NOMO-1 treated with dmso at 0.1 percent for 144 hours (cell line): ENCODE measurements around the gene SPAG5.
"Not testable (repeated sequence)": the region's sequence is repeated elsewhere in the genome, so short reads cannot be mapped to it uniquely, and the experiment has no call there.

Source experiments
- DNase-seq: peaks from one replicate; lab custom pipeline; 2025; ENCODE audit not compliant: unreplicated experiment; lab: John Stamatoyannopoulos, UW

Gene SPAG5

DNA sequence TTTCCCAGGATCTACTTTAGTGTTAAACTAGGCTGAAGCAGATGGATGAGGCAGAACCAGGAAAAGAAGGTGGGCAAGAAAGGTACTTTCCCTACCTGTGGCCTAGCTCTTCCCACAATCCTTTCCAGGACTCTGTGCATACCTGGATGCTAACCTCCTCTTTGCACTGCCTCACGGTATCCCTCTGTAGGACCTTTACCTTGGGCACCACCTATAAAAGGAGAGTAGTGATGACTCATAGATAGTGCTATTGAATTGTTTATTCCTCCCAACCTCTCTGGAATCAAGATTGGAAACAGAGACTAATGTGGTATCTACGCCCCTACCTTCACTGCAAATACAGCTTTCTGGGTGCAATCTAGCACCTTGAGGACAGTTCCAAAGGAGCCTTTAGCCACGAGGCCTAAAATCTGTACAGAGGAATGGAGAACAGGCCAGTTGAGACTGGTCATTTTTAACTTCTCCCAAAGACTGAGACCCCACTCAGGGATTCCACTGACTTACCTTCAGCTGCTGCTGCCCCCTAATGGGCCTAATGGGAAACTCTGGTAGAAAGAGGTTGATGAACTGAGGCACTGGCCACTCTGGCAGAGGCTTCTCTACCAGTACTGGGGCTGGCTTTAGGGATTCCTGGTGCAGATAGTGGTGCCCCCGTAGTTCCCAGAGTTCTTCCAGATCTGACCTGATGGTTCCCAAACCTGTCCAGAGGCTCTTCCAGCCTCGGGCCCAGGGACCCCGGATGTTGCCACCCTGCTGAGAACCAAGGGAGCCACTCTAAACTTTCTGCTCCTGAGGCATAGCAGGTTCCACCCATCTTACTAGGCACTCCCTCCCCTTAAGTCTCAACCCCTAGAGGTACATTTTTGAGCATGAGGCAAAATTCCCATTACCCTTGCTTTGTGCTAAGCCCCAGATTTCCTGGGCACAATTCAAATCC lies 14.4 kb upstream of the SPAG5 start:
- DNase-seq = no peak

GRCh38 chr17:28612531-28612930 lies 13.7 kb upstream of the SPAG5 start:
- DNase-seq = no peak

GRCh38 chr17:28610376-28610775 lies 11.6 kb upstream of the SPAG5 start:
- no peak for DNase-seq

- not testable (repeated sequence) for DNase-seq
Measured at GRCh38 chr17:28604031-28604430, 5.2 kb upstream of the SPAG5 start.

DNA sequence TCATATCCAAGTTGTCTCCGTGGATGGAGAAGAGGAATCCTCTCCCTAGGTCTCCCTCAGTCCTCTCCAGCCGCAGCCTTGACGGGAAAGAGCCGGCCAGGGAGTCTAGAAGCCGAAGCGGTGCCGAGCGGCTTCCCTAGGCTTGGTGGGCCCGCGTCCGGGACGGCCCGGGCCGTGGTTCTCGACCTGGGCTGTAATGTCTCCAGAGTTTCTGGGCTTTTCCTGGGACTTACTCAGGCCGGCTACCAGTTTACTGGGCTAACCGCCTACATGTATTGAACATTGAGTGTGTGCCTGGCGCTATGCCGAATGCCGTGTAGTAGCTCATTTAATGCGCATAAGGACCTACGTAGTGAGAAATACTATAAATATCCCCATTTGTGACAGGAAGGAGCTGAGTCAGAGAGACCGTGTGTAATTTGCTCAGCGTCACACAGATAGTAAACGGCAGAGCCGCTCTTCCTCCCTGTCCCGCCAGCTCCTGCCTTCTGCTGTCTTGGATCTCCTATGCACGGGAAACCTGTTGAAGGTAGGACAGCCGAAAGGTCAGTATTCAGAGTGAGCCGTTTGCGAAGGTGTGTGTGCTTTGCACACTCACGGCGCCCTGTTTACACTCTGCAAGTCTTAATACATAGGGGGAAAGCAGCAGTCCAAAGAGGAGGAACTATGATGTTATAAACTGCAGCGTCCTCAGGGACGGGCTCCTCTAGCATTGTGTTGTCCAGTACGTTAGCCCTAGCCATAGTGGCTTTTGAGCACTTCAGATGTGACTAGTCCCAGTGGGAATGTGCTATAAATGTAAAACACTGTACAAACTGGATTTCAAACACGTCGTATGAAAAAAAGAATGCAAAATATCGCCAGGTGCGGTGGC lies 723 bp upstream of the SPAG5 start:
- peak; percentile 71 for DNase-seq

DNA sequence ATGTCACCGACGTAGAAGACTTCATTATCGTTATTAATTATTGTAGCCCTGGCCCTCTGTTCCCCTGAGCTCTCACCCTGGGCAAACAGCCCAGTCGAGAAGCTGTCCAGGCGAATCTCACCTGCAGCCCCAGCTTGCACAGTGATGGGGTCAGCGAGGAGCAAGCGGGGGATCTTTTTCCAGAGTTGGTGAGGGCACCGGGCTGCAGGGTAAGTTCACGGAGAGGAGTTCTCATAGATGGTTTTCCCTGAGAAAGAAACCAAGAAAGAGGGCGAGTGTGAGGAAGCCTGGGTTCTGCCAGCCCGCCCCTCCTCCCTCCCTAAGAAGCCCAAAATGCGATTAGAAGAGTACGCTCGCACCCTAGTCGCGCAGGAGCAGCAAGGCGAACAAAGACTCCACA lies 436 bp downstream of the SPAG5 start:
- no peak for DNase-seq

- DNase-seq = peak; percentile 9
Measured at GRCh38 chr17:28597606-28598383, 1.0 kb downstream of the SPAG5 start.

GRCh38 chr17:28592260-28592659 lies 6.6 kb downstream of the SPAG5 start:
- DNase-seq = no peak

GRCh38 chr17:28585851-28586250 lies 13.0 kb downstream of the SPAG5 start:
- DNase-seq = no peak

- no peak for DNase-seq
Measured at GRCh38 chr17:28584434-28584833, 14.4 kb downstream of the SPAG5 start.

GRCh38 chr17:28582513-28582912 lies 16.3 kb downstream of the SPAG5 start:
- DNase-seq = no peak

GRCh38 chr17:28580959-28581358 lies 17.9 kb downstream of the SPAG5 start:
- DNase-seq = no peak

GRCh38 chr17:28579526-28579925 lies 19.3 kb downstream of the SPAG5 start:
- no peak for DNase-seq

DNA sequence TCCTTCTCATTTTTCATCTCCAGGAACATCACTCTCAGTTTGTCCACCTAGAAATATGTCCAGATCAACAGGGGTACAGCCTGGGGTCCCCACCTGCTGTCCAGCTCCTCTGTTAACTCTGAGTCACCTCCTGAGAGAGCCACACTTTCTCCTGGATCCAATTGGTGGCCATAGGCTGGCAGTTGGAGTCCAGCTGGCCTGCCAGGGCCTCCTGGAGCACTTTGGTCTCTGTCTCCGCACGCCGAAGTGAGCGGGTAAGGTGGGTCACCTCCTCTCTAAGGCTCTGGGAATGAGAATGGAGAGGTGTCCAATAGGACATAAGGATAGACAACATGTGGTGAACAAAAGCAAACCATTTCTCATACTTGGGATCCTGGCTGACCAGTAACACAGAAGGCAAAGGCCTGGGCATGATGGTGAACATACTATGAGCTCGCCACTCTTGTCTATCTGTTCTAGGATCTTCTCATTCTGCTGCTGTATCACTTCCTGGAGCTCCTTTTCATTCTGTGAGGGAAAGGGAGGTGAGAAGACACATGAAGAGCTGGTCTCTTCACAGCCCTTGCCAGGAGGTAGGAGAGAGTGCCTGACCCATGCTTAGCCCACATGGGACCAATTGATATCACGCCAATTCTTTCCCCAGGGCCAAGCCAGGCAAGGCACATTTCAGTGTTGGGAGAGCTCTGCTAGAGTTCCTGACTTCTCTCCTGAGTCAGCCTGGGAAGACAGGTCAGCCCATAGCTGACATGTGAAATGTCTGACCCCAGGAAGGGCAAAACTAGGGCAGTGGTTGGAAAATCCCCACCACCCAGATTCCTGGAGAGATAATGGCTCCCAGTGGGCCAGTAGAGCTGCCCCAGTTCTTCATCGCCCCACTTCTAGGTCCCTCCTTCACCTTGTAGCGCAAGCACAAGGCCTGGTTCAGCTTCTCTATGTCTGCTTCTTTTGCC lies 20.3 kb downstream of the SPAG5 start:
- no peak for DNase-seq

GRCh38 chr17:28577466-28577824 lies 21.4 kb downstream of the SPAG5 start:
- DNase-seq = no peak

GRCh38 chr17:28576758-28577465 lies 21.9 kb downstream of the SPAG5 start, which contains the start of gene ALDOC:
Gene ALDOC, minus strand, starts transcription at chr17:28576895. Its CDS starts 1,363 bp downstream, at chr17:28575532.
- DNase-seq = peak; percentile 89

DNA sequence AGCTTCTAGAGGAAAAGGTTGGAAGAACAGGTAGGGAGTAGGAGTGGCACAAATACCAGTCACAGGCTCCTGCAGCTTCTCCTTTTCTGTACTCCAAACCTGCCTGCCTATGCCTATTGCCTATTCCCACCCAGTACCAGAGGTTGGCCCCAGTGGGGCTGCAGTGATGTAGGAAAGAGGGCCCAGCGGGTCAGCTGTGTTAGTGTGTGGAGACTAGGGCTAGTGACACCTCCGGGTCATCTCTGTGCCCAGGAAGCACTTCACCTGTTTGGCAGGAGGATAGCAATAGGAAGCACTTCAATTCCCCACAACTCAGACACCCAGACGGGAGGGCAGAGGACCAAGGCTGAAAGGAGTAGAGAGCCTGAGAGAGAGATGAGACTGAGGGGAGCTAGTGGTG lies 22.8 kb downstream of the SPAG5 start:
- DNase-seq = not testable (repeated sequence)

DNA sequence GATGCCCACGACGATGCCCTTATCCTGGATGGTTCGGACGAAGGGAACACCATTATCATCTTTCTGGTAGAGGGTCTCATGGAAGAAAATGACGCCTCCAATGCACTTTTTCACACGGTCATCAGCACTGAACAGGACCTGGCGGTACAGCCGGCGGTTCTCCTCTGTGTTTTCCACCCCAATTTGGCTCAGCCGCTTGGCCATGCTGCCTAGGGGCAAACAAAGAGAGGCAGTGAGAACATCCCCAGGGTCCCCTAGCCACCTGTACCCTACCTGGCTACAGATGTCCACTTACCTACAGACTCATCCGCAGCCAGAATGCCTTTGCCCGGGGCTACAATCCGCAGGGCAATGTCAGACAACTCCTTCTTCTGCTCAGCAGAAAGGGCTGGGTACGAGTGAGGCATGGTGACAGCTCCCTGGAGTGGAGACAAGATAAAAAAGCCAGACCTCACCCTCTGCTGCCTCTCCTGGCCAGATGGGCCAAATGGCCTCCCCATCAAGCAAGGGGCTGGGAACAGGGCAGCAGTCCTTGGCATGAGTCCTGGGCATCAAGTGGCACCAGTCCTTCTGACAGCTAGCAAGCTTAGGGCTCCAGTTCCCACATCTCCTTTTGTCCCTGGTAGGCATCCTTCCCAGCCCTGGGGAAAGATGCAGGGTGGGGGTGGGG lies 23.6 kb downstream of the SPAG5 start:
- no peak for DNase-seq

GRCh38 chr17:28574526-28574925 lies 24.3 kb downstream of the SPAG5 start:
- DNase-seq = no peak
